Activated CD4-positive, CD25-positive, alpha-beta regulatory T cell treated with anti-CD3 and anti-CD28 coated beads, Interleukin-2, amount 50 U/mL, for 24 hours (primary cell): ENCODE measurements around the gene DYTN.

Experiments
- ATAC-seq, 2 donors: fragments of 150-1000 bp; cut with Tn5 transposase; one replicate each; pipeline ENCODE4 v1.10.0; 2021; ENCODE audit warnings: mild to moderate bottlenecking in 1 of 2, moderate library complexity in 1 of 2

Gene DYTN

DNA sequence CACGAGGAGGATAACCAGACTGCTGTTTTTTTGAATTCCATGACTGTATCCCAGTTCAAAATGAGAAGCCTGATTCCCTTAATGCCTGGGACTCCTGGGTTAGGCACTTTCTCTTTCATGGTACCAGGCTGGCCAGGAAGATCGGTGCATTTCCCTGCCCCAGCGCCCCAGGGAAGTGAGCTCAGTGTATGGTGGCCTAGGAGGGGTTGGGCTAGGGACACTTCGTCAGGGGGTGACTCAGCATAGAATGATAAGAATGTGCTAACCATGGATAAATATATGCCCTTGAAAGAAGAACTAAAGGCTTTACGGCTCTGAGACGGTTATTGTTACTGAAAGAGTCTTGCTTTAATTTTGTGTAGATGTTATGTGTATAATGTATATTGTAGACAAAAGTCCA lies 103.4 kb downstream of the DYTN start:
- no peak for ATAC-seq

DNA sequence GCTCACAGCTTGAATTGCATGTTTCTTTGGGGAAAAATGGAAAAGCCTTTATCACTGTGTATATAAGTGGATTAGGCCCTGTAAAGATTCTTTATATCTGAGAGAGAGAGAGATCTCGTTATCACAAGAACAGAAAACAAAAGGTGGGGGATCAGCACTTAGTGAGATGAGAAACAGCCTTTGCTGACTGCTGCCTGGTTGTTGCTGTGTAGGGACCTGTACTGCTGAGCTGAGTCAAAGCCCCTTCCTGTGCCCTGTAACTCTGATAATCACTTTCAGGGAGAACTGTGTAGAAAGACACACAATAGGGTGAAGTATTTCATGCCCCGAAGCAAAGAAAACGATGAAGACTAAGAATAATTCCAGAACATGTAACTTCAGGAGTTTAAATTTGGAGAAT lies 106.5 kb downstream of the DYTN start:
- ATAC-seq, result no peak

DNA sequence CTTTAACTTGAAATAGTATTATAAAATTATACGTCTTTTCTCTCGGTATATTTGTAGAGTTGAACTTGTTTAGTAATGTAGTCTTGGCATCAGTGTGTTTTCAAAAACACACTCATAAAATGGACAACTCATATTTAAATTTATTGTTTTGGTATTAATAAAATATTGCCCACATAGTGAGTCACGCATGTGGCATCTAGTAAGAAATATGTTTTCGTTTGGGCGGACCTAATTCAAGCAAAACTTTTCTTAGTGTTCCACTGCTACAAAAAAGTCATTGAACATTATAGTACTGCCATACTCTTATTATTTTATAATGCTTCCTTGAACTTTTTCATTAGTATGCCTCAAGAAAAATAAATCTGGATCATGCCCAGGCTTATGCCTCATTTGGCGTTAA lies 107.0 kb downstream of the DYTN start:
- no peak for ATAC-seq

GRCh38 chr2:206610451-206610850 lies 107.7 kb downstream of the DYTN start:
- ATAC-seq, result no peak

- ATAC-seq, result no peak
These were observed 115.0 kb downstream of the DYTN start for GRCh38 chr2:206603243-206603642.
